ENCODE results near the gene SIL1.

DNA sequence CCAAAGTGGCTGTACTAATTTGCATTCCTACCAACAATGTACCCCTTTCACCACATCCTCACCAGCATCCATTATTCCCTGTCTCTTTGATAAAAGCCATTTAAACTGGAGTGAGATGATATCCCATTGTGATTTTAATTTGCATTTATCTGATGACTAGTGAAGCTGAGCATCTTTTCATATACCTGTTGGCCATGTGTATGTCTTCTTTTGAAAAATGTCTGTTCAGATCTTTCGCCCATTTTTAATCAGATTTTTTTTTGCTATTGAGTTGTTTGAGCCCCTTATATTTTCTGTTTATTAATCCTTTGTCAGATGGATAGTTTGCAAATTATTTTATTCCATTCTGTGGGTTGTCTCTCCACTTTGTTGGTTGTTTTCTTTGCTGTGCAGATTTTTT is 202.0 kb downstream of the SIL1 start:
- TF ChIP-seq, protein P1, sequence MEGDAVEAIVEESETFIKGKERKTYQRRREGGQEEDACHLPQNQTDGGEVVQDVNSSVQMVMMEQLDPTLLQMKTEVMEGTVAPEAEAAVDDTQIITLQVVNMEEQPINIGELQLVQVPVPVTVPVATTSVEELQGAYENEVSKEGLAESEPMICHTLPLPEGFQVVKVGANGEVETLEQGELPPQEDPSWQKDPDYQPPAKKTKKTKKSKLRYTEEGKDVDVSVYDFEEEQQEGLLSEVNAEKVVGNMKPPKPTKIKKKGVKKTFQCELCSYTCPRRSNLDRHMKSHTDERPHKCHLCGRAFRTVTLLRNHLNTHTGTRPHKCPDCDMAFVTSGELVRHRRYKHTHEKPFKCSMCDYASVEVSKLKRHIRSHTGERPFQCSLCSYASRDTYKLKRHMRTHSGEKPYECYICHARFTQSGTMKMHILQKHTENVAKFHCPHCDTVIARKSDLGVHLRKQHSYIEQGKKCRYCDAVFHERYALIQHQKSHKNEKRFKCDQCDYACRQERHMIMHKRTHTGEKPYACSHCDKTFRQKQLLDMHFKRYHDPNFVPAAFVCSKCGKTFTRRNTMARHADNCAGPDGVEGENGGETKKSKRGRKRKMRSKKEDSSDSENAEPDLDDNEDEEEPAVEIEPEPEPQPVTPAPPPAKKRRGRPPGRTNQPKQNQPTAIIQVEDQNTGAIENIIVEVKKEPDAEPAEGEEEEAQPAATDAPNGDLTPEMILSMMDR (IDR thresholded peaks at IDR 0.05 in 2 of 3, conservative IDR thresholded peaks at IDR 0.05 in 1 of 3; ENCODE audit: insufficient read depth in 2 of 3, low read depth in 1 of 3, low read length in 3 of 3) = no peak
- no peak for TF ChIP-seq ZBTB43 (CRISPR knock-in tag; IDR thresholded peaks at IDR 0.05)
- TF ChIP-seq U2AF1 (optimal IDR thresholded peaks at IDR 0.05; ENCODE audit: low read depth, low read length) = no peak
